ENCODE measurements around the gene SERPINB6. TPM values are rescaled to one million over a fixed set of nuclear protein-coding genes. Genes with fewer than 3 reads are reported as not detected.
"Not testable (repeated sequence)": the region's sequence is repeated elsewhere in the genome, so short reads cannot be mapped to it uniquely, and the experiment has no call there.

Gene SERPINB6
- total RNA-seq, 4 donors from 2014 or later, result 130 to 185 (median 155) TPM

- Histone ChIP-seq H3K36me3 (no peaks in the 10 kb centered on the region), H3K4me3 (no peak overlapping the region), H3K27ac (no peak overlapping the region), H3K27me3 (no peaks in the 10 kb centered on the region), H3K4me1 (peaks cover 0 to 8% (median 0%) of the 10 kb centered on the region in 4 donors), H3K9me3 (no peaks in the 10 kb centered on the region)
- WGBS, 2 donors, result 82 to 93% methylated on average over 4 of the region's 4 CpGs
- TF ChIP-seq CTCF (IDR thresholded peaks at IDR 0.05), result no peak
- no peak for TF ChIP-seq EP300 (IDR thresholded peaks at IDR 0.05)
- TF ChIP-seq POLR2A (IDR thresholded peaks at IDR 0.05), result no peak
- no peak for DNase-seq (ENCODE audit: low spot score in 2 of 2)
Observed at GRCh38 chr6:2911171-2911570, 60.2 kb downstream of the SERPINB6 start.

GRCh38 chr6:2909718-2910117 is 61.6 kb downstream of the SERPINB6 start:
- DNase-seq (ENCODE audit: low spot score in 2 of 2), result no peak
- no peak overlapping the region for H3K4me3 ChIP-seq
- H3K9me3 ChIP-seq, result no peaks in the 10 kb centered on the region
- 89% methylated on average over 4 of the region's 4 CpGs for WGBS, 2 donors
- no peaks in the 10 kb centered on the region for H3K27me3 ChIP-seq
- H3K4me1 ChIP-seq, result no peaks in the 10 kb centered on the region
- TF ChIP-seq EP300 (IDR thresholded peaks at IDR 0.05) (no peak), CTCF (IDR thresholded peaks at IDR 0.05) (no peak)
- no peaks in the 10 kb centered on the region for H3K36me3 ChIP-seq
- H3K27ac ChIP-seq, result no peak overlapping the region

- DNase-seq (ENCODE audit: low spot score in 2 of 2); H3K9me3 ChIP-seq; H3K4me3 ChIP-seq; H3K4me1 ChIP-seq; H3K27me3 ChIP-seq; H3K27ac ChIP-seq; H3K36me3 ChIP-seq: not testable (repeated sequence)
- WGBS, 2 donors, result 75 to 86% methylated on average over 11 to 16 of the region's 16 CpGs
Observed at GRCh38 chr6:2909051-2909606, 62.2 kb downstream of the SERPINB6 start.

- not testable (repeated sequence) for H3K4me3 ChIP-seq; H3K36me3 ChIP-seq; H3K9me3 ChIP-seq; H3K27ac ChIP-seq; H3K27me3 ChIP-seq; H3K4me1 ChIP-seq; DNase-seq (ENCODE audit: low spot score in 2 of 2)
- 60 to 75% methylated on average over 3 of the region's 3 CpGs for WGBS, 2 donors
Observed at GRCh38 chr6:2908516-2908915, 62.9 kb downstream of the SERPINB6 start.

GRCh38 chr6:2903411-2904185 is 67.8 kb downstream of the SERPINB6 start:
- H3K4me1 ChIP-seq, result peaks cover 0 to 30% (median 19%) of the 10 kb centered on the region in 4 donors
- DNase-seq (ENCODE audit: low spot score in 2 of 2); H3K27me3 ChIP-seq; H3K9me3 ChIP-seq: not testable (repeated sequence)
- H3K27ac ChIP-seq, result peak overlapping the region; percentile 66 to 96 (median 92)
- peaks cover 4 to 14% (median 6%) of the 10 kb centered on the region in 3 donors for H3K36me3 ChIP-seq
- TF ChIP-seq CTCF (IDR thresholded peaks at IDR 0.05), result peak in 1 of 5 experiments; percentile 2
- H3K4me3 ChIP-seq, result peak overlapping the region; percentile 60 to 96 (median 80)
- WGBS, 2 donors, result 65 to 87% methylated on average over 3 to 21 of the region's 39 CpGs

- H3K9me3 ChIP-seq; H3K27me3 ChIP-seq; DNase-seq (ENCODE audit: low spot score in 2 of 2): not testable (repeated sequence)
- Histone ChIP-seq H3K27ac (peak overlapping the region; percentile 57 to 96 (median 92)), H3K36me3 (peaks cover 4 to 28% (median 6%) of the 10 kb centered on the region in 3 donors), H3K4me3 (peak overlapping the region; percentile 60 to 96 (median 80)), H3K4me1 (peaks cover 0 to 35% (median 19%) of the 10 kb centered on the region in 4 donors)
- WGBS, 2 donors, result 42 to 54% methylated on average over 27 of the region's 27 CpGs
Observed at GRCh38 chr6:2901645-2902502, 69.5 kb downstream of the SERPINB6 start.

Data from tibial nerve (tissue), 4 donors.